H9 (cell line): Measurements from ENCODE around the gene CYTIP. TPM values are rescaled to one million over a fixed set of nuclear protein-coding genes. Genes with fewer than 3 reads are reported as not detected.

Experiments used
- DNase-seq: peaks from one replicate; pipeline ENCODE4 v3.0.0-alpha.2; 2017
- H2AFZ ChIP-seq: one replicate; pipeline ENCODE4 v1.6.1; 2013; ENCODE audit warnings: mild to moderate bottlenecking, low read length, control low read depth, moderate library complexity
- H2AK5ac ChIP-seq: 2 replicates; pipeline ENCODE4 v1.6.1; 2013; ENCODE audit warnings: low read length, control low read depth, mixed read lengths; ENCODE audit not compliant: insufficient read length
- H2BK120ac ChIP-seq: one replicate; pipeline ENCODE4 v1.6.1; 2013; ENCODE audit warnings: low read depth, mild to moderate bottlenecking, low read length, control low read depth, inconsistent platforms; ENCODE audit not compliant: poor library complexity, severe bottlenecking
- H2BK12ac ChIP-seq: 2 replicates; pipeline ENCODE4 v1.6.1; 2013; ENCODE audit warnings: low read length, control low read depth, mixed read lengths, low read depth; ENCODE audit not compliant: insufficient read length
- H2BK15ac ChIP-seq: 2 replicates; pipeline ENCODE4 v1.6.1; 2013; ENCODE audit warnings: low read depth, low read length, control low read depth
- H2BK20ac ChIP-seq: one replicate; pipeline ENCODE4 v1.6.1; 2013; ENCODE audit warnings: low read depth, mild to moderate bottlenecking, low read length, control low read depth, inconsistent platforms; ENCODE audit not compliant: poor library complexity, severe bottlenecking
- H2BK5ac ChIP-seq: 2 replicates; pipeline ENCODE4 v1.6.1; 2013; ENCODE audit warnings: low read length, control low read depth, mixed read lengths; ENCODE audit not compliant: insufficient read length
- H3K14ac ChIP-seq: 2 replicates; pipeline ENCODE4 v1.6.1; 2013; ENCODE audit warnings: low read length, control low read depth; ENCODE audit not compliant: insufficient read depth
- H3K18ac ChIP-seq: 2 replicates; pipeline ENCODE4 v1.6.1; 2013; ENCODE audit warnings: low read depth, mild to moderate bottlenecking, mixed read lengths, low read length, control low read depth; ENCODE audit not compliant: insufficient read length
- H3K23ac ChIP-seq: 2 replicates; pipeline ENCODE4 v1.6.1; 2013; ENCODE audit warnings: low read length, control low read depth, mixed read lengths, low read depth; ENCODE audit not compliant: insufficient read length
- H3K23me2 ChIP-seq: 2 replicates; pipeline ENCODE4 v1.6.1; 2013; ENCODE audit warnings: low read depth, mild to moderate bottlenecking, mixed read lengths, low read length, control low read depth; ENCODE audit not compliant: insufficient read length, poor library complexity, severe bottlenecking
- H3K27ac ChIP-seq: 2 replicates; pipeline ENCODE4 v1.5.1; 2013; ENCODE audit warnings: low read length, control low read depth, mixed read lengths, low read depth; ENCODE audit not compliant: insufficient read length
- H3K27me3 ChIP-seq: 2 replicates; pipeline ENCODE4 v1.6.1; 2013; ENCODE audit warnings: low read length, control low read depth, inconsistent platforms; ENCODE audit not compliant: insufficient read depth
- H3K4ac ChIP-seq: 2 replicates; pipeline ENCODE4 v1.6.1; 2013; ENCODE audit warnings: low read depth, mild to moderate bottlenecking, control low read depth, inconsistent platforms, low read length, moderate library complexity
- H3K4me1 ChIP-seq: 2 replicates; pipeline ENCODE4 v1.6.1; 2013; ENCODE audit warnings: low read length, control low read depth, inconsistent platforms; ENCODE audit not compliant: insufficient read depth
- H3K4me2 ChIP-seq: 2 replicates; pipeline ENCODE4 v1.6.1; 2013; ENCODE audit warnings: low read length, control low read depth, mixed read lengths; ENCODE audit not compliant: insufficient read length, insufficient read depth
- H3K56ac ChIP-seq: 2 replicates; pipeline ENCODE4 v1.6.1; 2013; ENCODE audit warnings: low read depth, mild to moderate bottlenecking, mixed read lengths, low read length, control low read depth; ENCODE audit not compliant: insufficient read length
- H3K79me1 ChIP-seq: 2 replicates; pipeline ENCODE4 v1.6.1; 2013; ENCODE audit warnings: low read depth, mild to moderate bottlenecking, moderate library complexity, low read length, control low read depth, inconsistent platforms; ENCODE audit not compliant: insufficient read depth, poor library complexity, severe bottlenecking
- H3K79me2 ChIP-seq: 2 replicates; pipeline ENCODE4 v1.6.1; 2013; ENCODE audit warnings: low read length, control low read depth, inconsistent platforms; ENCODE audit not compliant: insufficient read depth
- H3K9ac ChIP-seq: 2 replicates; pipeline ENCODE4 v1.6.1; 2013; ENCODE audit warnings: low read length, control low read depth, mixed read lengths; ENCODE audit not compliant: insufficient read length; ENCODE audit errors: extremely low read depth
- H3K9me3 ChIP-seq: one replicate; pipeline ENCODE4 v1.6.1; 2013; ENCODE audit warnings: low read depth, low read length, inconsistent platforms; ENCODE audit not compliant: control insufficient read depth
- H3T11ph ChIP-seq: one replicate; pipeline ENCODE4 v1.6.1; 2013; ENCODE audit warnings: mild to moderate bottlenecking, low read length, control low read depth, inconsistent platforms
- H4K20me1 ChIP-seq: one replicate; pipeline ENCODE4 v1.6.1; 2013; ENCODE audit not compliant: control insufficient read depth, insufficient read length, insufficient read depth
- H4K5ac ChIP-seq: 2 replicates; pipeline ENCODE4 v1.6.1; 2013; ENCODE audit warnings: low read depth, mild to moderate bottlenecking, mixed read lengths, low read length, control low read depth; ENCODE audit not compliant: insufficient read length
- H4K8ac ChIP-seq: replicated peaks from 2 replicates; pipeline ENCODE4 v1.6.1; 2013; ENCODE audit warnings: low read length, control low read depth, mixed read lengths, low read depth; ENCODE audit not compliant: insufficient read length
- H4K91ac ChIP-seq: 2 replicates; pipeline ENCODE4 v1.6.1; 2013; ENCODE audit warnings: low read depth, mild to moderate bottlenecking, moderate library complexity, mixed read lengths, low read length, control low read depth; ENCODE audit not compliant: insufficient read length
- H3K27ac Mint-ChIP-seq, 3 experiments: 2 replicates in 2 of 3; 3 replicates in 1 of 3; pipeline ENCODE4 v1.8.0; 2020 to 2021; ENCODE audit warnings: mixed read lengths in 3 of 3, mild to moderate bottlenecking in 1 of 3, moderate library complexity in 1 of 3
- H3K27me3 Mint-ChIP-seq: 2 replicates; pipeline ENCODE4 v1.8.0; 2021; ENCODE audit warnings: low read depth, mild to moderate bottlenecking, moderate library complexity, mixed read lengths
- H3K36me3 Mint-ChIP-seq, 3 experiments: 2 replicates in 2 of 3; 3 replicates in 1 of 3; pipeline ENCODE4 v1.8.0; 2020 to 2021; ENCODE audit warnings: low read depth in 3 of 3, mixed read lengths in 3 of 3; ENCODE audit not compliant: insufficient read depth in 1 of 3
- H3K4me1 Mint-ChIP-seq, 2 experiments: 2 replicates each; pipeline ENCODE4 v1.8.0; 2020; ENCODE audit warnings: mixed read lengths in 2 of 2
- H3K4me3 Mint-ChIP-seq, 2 experiments: 2 replicates in 1 of 2; 3 replicates in 1 of 2; pipeline ENCODE4 v1.8.0; 2020 to 2021; ENCODE audit warnings: mild to moderate bottlenecking in 2 of 2, mixed read lengths in 2 of 2, moderate library complexity in 1 of 2
- H3K9me3 Mint-ChIP-seq, 2 experiments: 2 replicates in 1 of 2; 3 replicates in 1 of 2; pipeline ENCODE4 v1.8.0; 2020; ENCODE audit warnings: mild to moderate bottlenecking in 2 of 2, mixed read lengths in 2 of 2, moderate library complexity in 1 of 2
- WGBS: extraction: QIAGEN DNeasy Blood & Tissue Kit; methylation state at CpG from one replicate; pipeline ENCODE4 v1.1.7; 2013; ENCODE audit warnings: missing lambda C conversion rate, low lambda C conversion rate, mixed read lengths; ENCODE audit not compliant: insufficient read length; ENCODE audit errors: extremely low coverage; 5-methylcytosine and 5-hydroxymethylcytosine counted together
- total RNA-seq: library from RNA; stranded (reverse); gene quantifications from 2 replicates; pipeline ENCODE4 v1.2.1, GENCODE V29; 2021
- TF ChIP-seq, protein P1 (sequence below): fragments of 200-600 bp; sonication (generic); conservative IDR thresholded peaks from 3 replicates; pipeline ENCODE4 v1.8.0; 2021; ENCODE audit warnings: antibody characterized with exemption, mild to moderate bottlenecking

CYTIP gene
- total RNA-seq, 1 experiment from 2014 or later: 0.28 TPM

DNA sequence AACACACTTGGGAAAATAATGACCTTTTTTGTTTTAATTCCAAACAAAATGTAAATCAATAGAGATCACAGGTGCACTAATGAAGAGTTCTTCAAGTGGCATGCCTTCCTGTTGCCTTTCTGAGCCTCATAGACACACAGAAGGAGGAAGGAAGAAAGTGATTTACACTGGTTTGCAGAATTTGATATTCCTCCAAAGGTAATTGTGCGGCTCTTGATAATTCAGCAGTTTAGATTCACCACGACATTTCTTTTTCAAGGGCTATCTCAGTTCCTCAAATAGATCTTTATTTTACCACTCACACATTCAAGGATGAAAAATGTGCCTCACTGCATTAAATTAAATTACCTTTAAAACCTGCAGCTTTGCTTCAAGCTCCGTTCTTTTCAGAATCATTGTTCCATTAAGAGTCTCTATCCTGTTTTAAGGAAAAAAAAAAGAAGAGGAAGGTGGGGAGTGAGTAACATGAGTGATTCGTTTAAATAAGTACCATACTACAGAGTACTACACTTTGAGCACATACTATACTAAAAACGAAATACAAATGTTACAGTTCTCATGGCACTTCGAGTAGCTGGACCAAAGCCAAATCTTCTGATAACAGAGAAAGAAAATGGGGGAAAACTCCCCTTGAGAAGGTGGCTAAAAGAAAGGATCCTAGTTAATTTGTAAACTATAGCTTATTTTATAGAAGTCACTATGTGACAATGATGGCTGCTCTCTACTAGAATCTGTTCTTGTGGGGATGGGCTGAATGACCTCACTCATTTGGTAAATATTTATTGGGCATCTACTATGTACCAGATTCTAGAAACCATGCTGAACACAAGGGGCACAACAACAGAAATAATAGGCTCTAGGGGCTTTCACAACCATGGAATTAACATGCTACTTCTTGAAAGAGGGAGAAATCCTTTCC, 16.6 kb downstream of the CYTIP start:
- H3K4me3 Mint-ChIP-seq: no peak overlapping the region

More for the DNA sequence above, 16.6 kb downstream of the CYTIP start:
- H3K4ac ChIP-seq: no peak overlapping the region
- H3K27me3 ChIP-seq: no peaks in the 10 kb centered on the region
- WGBS: no CpG with 5 or more reads among the region's 6 CpGs
- H3K27ac ChIP-seq: no peak overlapping the region
- H3K79me1 ChIP-seq: no peaks in the 10 kb centered on the region
- H3K9me3 ChIP-seq: no peaks in the 10 kb centered on the region
- H3T11ph ChIP-seq: no peak overlapping the region
- H3K18ac ChIP-seq: no peak overlapping the region
- no peak overlapping the region for H2BK20ac ChIP-seq
- no peak overlapping the region for H2AFZ ChIP-seq
- H3K14ac ChIP-seq: no peak overlapping the region
- H3K4me2 ChIP-seq: no peak overlapping the region
- no peaks in the 10 kb centered on the region for H4K20me1 ChIP-seq
- H4K8ac ChIP-seq: no peak overlapping the region
- H3K23ac ChIP-seq: no peak overlapping the region
- H3K79me2 ChIP-seq: no peaks in the 10 kb centered on the region
- no peak overlapping the region for H2BK15ac ChIP-seq
- DNase-seq: no peak
- no peak overlapping the region for H4K5ac ChIP-seq
- TF ChIP-seq, protein P1, sequence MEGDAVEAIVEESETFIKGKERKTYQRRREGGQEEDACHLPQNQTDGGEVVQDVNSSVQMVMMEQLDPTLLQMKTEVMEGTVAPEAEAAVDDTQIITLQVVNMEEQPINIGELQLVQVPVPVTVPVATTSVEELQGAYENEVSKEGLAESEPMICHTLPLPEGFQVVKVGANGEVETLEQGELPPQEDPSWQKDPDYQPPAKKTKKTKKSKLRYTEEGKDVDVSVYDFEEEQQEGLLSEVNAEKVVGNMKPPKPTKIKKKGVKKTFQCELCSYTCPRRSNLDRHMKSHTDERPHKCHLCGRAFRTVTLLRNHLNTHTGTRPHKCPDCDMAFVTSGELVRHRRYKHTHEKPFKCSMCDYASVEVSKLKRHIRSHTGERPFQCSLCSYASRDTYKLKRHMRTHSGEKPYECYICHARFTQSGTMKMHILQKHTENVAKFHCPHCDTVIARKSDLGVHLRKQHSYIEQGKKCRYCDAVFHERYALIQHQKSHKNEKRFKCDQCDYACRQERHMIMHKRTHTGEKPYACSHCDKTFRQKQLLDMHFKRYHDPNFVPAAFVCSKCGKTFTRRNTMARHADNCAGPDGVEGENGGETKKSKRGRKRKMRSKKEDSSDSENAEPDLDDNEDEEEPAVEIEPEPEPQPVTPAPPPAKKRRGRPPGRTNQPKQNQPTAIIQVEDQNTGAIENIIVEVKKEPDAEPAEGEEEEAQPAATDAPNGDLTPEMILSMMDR: no peak
- no peak overlapping the region for H2BK120ac ChIP-seq
- no peaks in the 10 kb centered on the region for H3K27me3 Mint-ChIP-seq
- no peak overlapping the region for H3K27ac Mint-ChIP-seq
- no peaks in the 10 kb centered on the region for H3K23me2 ChIP-seq
- H2AK5ac ChIP-seq: no peak overlapping the region
- H4K91ac ChIP-seq: no peak overlapping the region
- no peak overlapping the region for H2BK12ac ChIP-seq
- peaks cover 7 to 9% of the 10 kb centered on the region in 2 experiments for H3K4me1 Mint-ChIP-seq
- H3K36me3 Mint-ChIP-seq: peaks cover 0 to 10% (median 5%) of the 10 kb centered on the region in 3 experiments; a peak in 4 of 7 replicates
- no peak overlapping the region for H3K56ac ChIP-seq
- peaks cover 12 to 13% of the 10 kb centered on the region in 2 experiments for H3K9me3 Mint-ChIP-seq
- H3K4me1 ChIP-seq: no peaks in the 10 kb centered on the region
- no peak overlapping the region for H2BK5ac ChIP-seq
- no peak overlapping the region for H3K9ac ChIP-seq
